ENCODE measurements around the gene HYAL2.

Gene HYAL2

GRCh38 chr3:50331364-50331907 is 8.9 kb upstream of the HYAL2 start:
- Histone ChIP-seq H3K4me1 (peaks cover 0 to 61% (median 45%) of the 10 kb centered on the region in 4 donors), H3K27me3 (no peaks in the 10 kb centered on the region)
- DNase-seq, result no peak

DNA sequence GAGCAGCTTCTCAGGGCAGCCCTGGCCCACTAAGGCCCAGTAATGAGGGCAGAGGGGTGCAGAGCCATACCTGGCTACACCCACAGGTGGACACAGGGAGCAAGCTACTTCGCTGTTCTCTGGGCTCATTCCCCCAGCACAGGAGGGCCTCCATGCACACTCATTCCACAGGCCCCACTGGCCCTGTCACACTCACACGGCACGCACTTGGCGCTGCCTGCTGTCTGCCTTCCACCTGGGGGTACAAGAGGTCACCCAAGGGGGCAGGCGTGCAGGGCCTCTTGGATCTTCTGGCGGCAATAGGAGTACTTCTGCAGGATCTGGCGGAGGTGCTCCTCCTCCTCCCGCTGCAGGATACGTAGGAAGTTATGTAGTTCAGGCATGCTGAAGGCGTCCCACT is 7.8 kb upstream of the HYAL2 start:
- Histone ChIP-seq H3K4me1 (peaks cover 0 to 50% (median 38%) of the 10 kb centered on the region in 4 donors), H3K27ac (no peak overlapping the region)
- intact Hi-C loops (cut with DNase I; ENCODE audit: low total_unique reads), result no loop called here

More at GRCh38 chr3:50331364-50331907, 8.9 kb upstream of the HYAL2 start:
- no peak overlapping the region for H3K27ac ChIP-seq
- intact Hi-C loops (cut with DNase I; ENCODE audit: low total_unique reads), result no loop called here
- no peak overlapping the region for H3K4me3 ChIP-seq
- no peaks in the 10 kb centered on the region for H3K9me3 ChIP-seq
- peaks cover 23 to 36% (median 34%) of the 10 kb centered on the region in 3 donors for H3K36me3 ChIP-seq
- no peak for TF ChIP-seq CTCF (IDR thresholded peaks at IDR 0.05)

DNA sequence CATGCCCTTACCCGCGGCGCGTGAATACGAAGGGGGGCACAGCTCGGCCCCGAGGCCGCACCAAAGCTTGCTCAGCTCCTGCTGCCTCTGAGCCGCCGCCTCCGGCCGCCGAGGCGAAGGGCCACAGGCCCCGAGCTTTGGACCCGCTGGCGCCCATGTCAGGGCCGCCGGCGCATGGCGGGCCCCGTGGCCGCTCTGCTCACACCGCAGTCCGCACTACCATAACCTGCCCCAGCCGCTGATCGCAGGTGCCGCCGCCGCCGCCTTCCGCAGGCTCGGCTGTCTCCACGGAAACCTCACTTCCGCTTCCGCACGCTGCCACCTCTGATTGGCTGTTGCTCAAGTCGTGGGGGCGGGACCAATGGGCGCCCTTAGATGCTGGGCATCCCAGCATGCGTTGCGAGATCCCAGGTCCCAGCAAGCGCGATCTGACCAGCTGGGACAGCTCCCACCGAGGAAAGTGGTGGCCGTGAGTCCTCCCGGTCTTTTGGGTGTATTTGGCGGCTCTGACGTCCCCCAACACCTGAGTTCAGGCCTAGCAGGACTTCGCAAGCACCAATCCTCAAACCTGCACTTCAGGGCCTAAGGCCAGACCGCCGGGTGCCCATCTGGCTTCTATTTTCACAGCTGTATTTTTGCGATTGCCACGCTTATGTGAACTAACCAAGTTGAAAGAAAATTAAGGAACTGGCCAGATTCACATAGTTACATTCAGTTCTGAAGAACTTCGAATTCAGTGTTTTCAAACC is 5.6 kb upstream of the HYAL2 start, which contains the start of gene TUSC2:
TSS of gene TUSC2 (minus strand) at position 281 of the 749 bp plus-strand sequence. CDS start at position 157, 124 bp downstream.
- Histone ChIP-seq H3K9me3 (no peaks in the 10 kb centered on the region), H3K36me3 (peaks cover 30 to 56% (median 49%) of the 10 kb centered on the region in 3 donors), H3K4me1 (peaks cover 0 to 32% (median 20%) of the 10 kb centered on the region in 4 donors), H3K4me3 (peak within 1 kb of the TSS; percentile 92 to 100), H3K27me3 (no peaks in the 10 kb centered on the region), H3K27ac (peak within 1 kb of the TSS; percentile 88 to 95)
- intact Hi-C loops (cut with DNase I; ENCODE audit: low total_unique reads), result no loop called here
- peak; percentile 98 to 99 for DNase-seq
- no peak for TF ChIP-seq CTCF (IDR thresholded peaks at IDR 0.05)

More for the DNA sequence above, 7.8 kb upstream of the HYAL2 start:
- no peak for DNase-seq
- no peak for TF ChIP-seq CTCF (IDR thresholded peaks at IDR 0.05)
- H3K36me3 ChIP-seq, result peaks cover 30 to 47% (median 44%) of the 10 kb centered on the region in 3 donors
- no peaks in the 10 kb centered on the region for H3K9me3 ChIP-seq
- no peak overlapping the region for H3K4me3 ChIP-seq
- no peaks in the 10 kb centered on the region for H3K27me3 ChIP-seq

- peaks cover 0 to 38% (median 21%) of the 10 kb centered on the region in 4 donors for H3K4me1 ChIP-seq
- H3K27ac ChIP-seq, result peak overlapping the region; percentile 88 to 95
- no peak for TF ChIP-seq CTCF (IDR thresholded peaks at IDR 0.05)
- no peaks in the 10 kb centered on the region for H3K27me3 ChIP-seq
- H3K4me3 ChIP-seq, result peak overlapping the region; percentile 92 to 100
- peaks cover 30 to 53% (median 46%) of the 10 kb centered on the region in 3 donors for H3K36me3 ChIP-seq
- no peaks in the 10 kb centered on the region for H3K9me3 ChIP-seq
- intact Hi-C loops (cut with DNase I; ENCODE audit: low total_unique reads), result no loop called here
- no peak for DNase-seq
Observed at GRCh38 chr3:50327129-50327528, 4.6 kb upstream of the HYAL2 start.

DNA sequence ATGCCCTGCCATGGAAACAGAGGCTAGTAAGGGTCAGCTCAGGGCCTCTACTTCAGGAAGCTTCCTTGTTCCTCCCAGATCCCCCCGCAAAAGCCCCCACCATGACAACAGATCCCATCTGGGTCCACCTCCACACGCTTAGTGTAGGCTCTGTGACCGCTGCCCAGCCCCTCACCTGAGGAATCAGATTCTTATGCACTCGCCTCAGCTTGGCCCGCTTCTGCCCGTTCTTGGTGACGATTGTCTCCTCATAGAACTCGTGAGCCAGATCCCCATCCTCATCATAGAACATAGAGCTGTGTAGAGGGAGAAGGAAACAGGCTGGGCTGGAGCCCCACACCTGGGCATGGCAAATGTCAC is 3.6 kb upstream of the HYAL2 start:
- DNase-seq, result peak in 1 of 2 donors; percentile 65
- intact Hi-C loops (cut with DNase I; ENCODE audit: low total_unique reads), result no loop called here
- H3K27me3 ChIP-seq, result no peaks in the 10 kb centered on the region
- H3K27ac ChIP-seq, result no peak overlapping the region
- TF ChIP-seq CTCF (IDR thresholded peaks at IDR 0.05), result no peak
- no peaks in the 10 kb centered on the region for H3K9me3 ChIP-seq
- H3K4me3 ChIP-seq, result no peak overlapping the region
- H3K36me3 ChIP-seq, result peaks cover 22 to 43% (median 36%) of the 10 kb centered on the region in 3 donors
- H3K4me1 ChIP-seq, result peaks cover 0 to 46% (median 26%) of the 10 kb centered on the region in 4 donors

All from tibial artery (tissue), 4 donors.